BE2C (cell line): ENCODE results near the gene IL6ST.

Source experiments
- DNase-seq: peaks from one replicate; pipeline ENCODE4 v3.0.0-alpha.2; 2020
- H3K27me3 ChIP-seq: fragments of 250-450 bp; sonication (Bioruptor Pico); 2 replicates; pipeline ENCODE4 v1.5.1; 2020; ENCODE audit warnings: mild to moderate bottlenecking
- H3K36me3 ChIP-seq: fragments of 250-450 bp; sonication (Bioruptor Pico); 2 replicates; pipeline ENCODE4 v1.5.1; 2020; ENCODE audit warnings: mild to moderate bottlenecking
- H3K4me1 ChIP-seq: fragments of 250-450 bp; sonication (Bioruptor Pico); 2 replicates; pipeline ENCODE4 v1.5.1; 2020
- H3K4me3 ChIP-seq: 2 replicates; pipeline ENCODE4 v1.5.1; 2011; ENCODE audit warnings: low read depth, low read length
- H3K9me3 ChIP-seq: fragments of 250-450 bp; sonication (Bioruptor Pico); 2 replicates; pipeline ENCODE4 v1.5.1; 2020
- TF ChIP-seq, protein P1 (sequence below): IDR thresholded peaks from 2 replicates; pipeline ENCODE4 v1.5.1; 2012; ENCODE audit warnings: mild to moderate bottlenecking, low read depth, low read length

IL6ST gene

GRCh38 chr5:55896238-55896637 is 98.5 kb downstream of the IL6ST start:
- Histone ChIP-seq H3K36me3 (no peaks in the 10 kb centered on the region), H3K4me1 (no peaks in the 10 kb centered on the region), H3K9me3 (no peaks in the 10 kb centered on the region), H3K27me3 (no peaks in the 10 kb centered on the region), H3K4me3 (no peak overlapping the region)
- no peak for DNase-seq
- TF ChIP-seq, protein P1, sequence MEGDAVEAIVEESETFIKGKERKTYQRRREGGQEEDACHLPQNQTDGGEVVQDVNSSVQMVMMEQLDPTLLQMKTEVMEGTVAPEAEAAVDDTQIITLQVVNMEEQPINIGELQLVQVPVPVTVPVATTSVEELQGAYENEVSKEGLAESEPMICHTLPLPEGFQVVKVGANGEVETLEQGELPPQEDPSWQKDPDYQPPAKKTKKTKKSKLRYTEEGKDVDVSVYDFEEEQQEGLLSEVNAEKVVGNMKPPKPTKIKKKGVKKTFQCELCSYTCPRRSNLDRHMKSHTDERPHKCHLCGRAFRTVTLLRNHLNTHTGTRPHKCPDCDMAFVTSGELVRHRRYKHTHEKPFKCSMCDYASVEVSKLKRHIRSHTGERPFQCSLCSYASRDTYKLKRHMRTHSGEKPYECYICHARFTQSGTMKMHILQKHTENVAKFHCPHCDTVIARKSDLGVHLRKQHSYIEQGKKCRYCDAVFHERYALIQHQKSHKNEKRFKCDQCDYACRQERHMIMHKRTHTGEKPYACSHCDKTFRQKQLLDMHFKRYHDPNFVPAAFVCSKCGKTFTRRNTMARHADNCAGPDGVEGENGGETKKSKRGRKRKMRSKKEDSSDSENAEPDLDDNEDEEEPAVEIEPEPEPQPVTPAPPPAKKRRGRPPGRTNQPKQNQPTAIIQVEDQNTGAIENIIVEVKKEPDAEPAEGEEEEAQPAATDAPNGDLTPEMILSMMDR = no peak

- TF ChIP-seq, protein P1 = no peak
- DNase-seq = no peak
- Histone ChIP-seq H3K9me3 (no peaks in the 10 kb centered on the region), H3K4me1 (no peaks in the 10 kb centered on the region), H3K36me3 (no peaks in the 10 kb centered on the region), H3K27me3 (no peaks in the 10 kb centered on the region), H3K4me3 (no peak overlapping the region)
Measured at GRCh38 chr5:55895346-55895745, 99.4 kb downstream of the IL6ST start.

GRCh38 chr5:55894135-55894534 is 100.6 kb downstream of the IL6ST start:
- TF ChIP-seq, protein P1 = no peak
- no peak for DNase-seq
- H3K9me3 ChIP-seq = no peaks in the 10 kb centered on the region
- no peaks in the 10 kb centered on the region for H3K36me3 ChIP-seq
- no peaks in the 10 kb centered on the region for H3K27me3 ChIP-seq
- no peak overlapping the region for H3K4me3 ChIP-seq
- no peaks in the 10 kb centered on the region for H3K4me1 ChIP-seq

DNA sequence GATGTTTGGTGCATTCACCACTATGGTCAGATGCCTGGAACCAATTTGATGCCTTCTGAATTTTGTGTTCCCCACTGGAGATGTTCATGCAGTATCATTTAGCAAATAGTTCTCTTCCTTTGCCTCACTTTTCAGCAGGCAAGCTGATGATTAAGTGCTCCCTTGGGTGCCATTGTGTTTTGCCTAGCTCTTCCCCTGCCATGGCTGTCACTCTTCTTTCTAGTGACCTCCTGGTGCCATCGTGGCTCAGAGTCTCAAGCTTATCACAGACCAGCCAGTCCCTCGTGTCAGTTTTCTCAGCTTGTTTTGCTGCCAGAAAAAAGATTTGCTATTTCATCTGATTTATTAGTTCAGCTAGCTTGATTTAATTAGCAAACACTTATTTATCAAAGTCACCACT is 102.3 kb downstream of the IL6ST start:
- Histone ChIP-seq H3K4me1 (no peaks in the 10 kb centered on the region), H3K4me3 (no peak overlapping the region), H3K36me3 (no peaks in the 10 kb centered on the region), H3K9me3 (no peaks in the 10 kb centered on the region), H3K27me3 (no peaks in the 10 kb centered on the region)
- no peak for DNase-seq
- TF ChIP-seq, protein P1 = no peak

GRCh38 chr5:55888205-55888604 is 106.6 kb downstream of the IL6ST start:
- Histone ChIP-seq H3K9me3 (no peaks in the 10 kb centered on the region), H3K36me3 (no peaks in the 10 kb centered on the region), H3K4me3 (no peak overlapping the region), H3K27me3 (no peaks in the 10 kb centered on the region), H3K4me1 (no peaks in the 10 kb centered on the region)
- DNase-seq = no peak
- TF ChIP-seq, protein P1 = no peak

- DNase-seq = no peak
- TF ChIP-seq, protein P1 = no peak
- Histone ChIP-seq H3K36me3 (no peaks in the 10 kb centered on the region), H3K4me1 (no peaks in the 10 kb centered on the region), H3K4me3 (no peak overlapping the region), H3K9me3 (no peaks in the 10 kb centered on the region), H3K27me3 (no peaks in the 10 kb centered on the region)
Measured at GRCh38 chr5:55885359-55885758, 109.4 kb downstream of the IL6ST start.
